GM12878 (cell line): ENCODE data around the gene CARF. TPM values are rescaled to one million over a fixed set of nuclear protein-coding genes. Genes with fewer than 3 reads are reported as not detected.

ENCODE experiments used
- ATAC-seq: fragments of 200-7000 bp; cut with Tn5 transposase; 3 replicates; pipeline ENCODE4 v1.9.1; 2020; ENCODE audit warnings: mild to moderate bottlenecking, moderate library complexity
- BruUV-seq: library from RNA; stranded (reverse); fragments of 400-500 nt; replicated peaks from 2 replicates; lab custom pipeline; 2021; lab: Mats Ljungman, UMichigan
- CTCF ChIA-PET: fragments of 300-600 bp; sonication (Branson Sonifier 250); formaldehyde crosslinking; extraction: SDS; loops from one replicate; lab custom pipeline; 2021; ENCODE audit warnings: inconsistent platforms; lab: Yijun Ruan, JAX
- POLR2A ChIA-PET: fragments of 350-600 bp; formaldehyde crosslinking; extraction: SDS; loops from one replicate; lab custom pipeline; 2021; ENCODE audit warnings: inconsistent platforms; lab: Charles Lee
- RAD21 ChIA-PET: fragments of 300-600 bp; sonication (Branson Sonifier 250); formaldehyde crosslinking; loops from one replicate; lab custom pipeline; 2023; ENCODE audit warnings: antibody characterized with exemption; ENCODE audit not compliant: unreplicated experiment; lab: Charles Lee
- SMC1A ChIA-PET: fragments of 300-600 bp; sonication (Branson Sonifier 250); formaldehyde crosslinking; loops from one replicate; lab custom pipeline; 2023; ENCODE audit not compliant: unreplicated experiment, uncharacterized antibody; lab: Charles Lee
- DNase-seq: peaks from one replicate; pipeline ENCODE4 v3.0.0-alpha.2; 2011; ENCODE audit warnings: low read depth, low spot score
- FAIRE-seq: peaks from 3 replicates; lab custom pipeline; 2011; peaks lifted over from hg19 to GRCh38; lab: Jason Lieb, UNC
- H2AFZ ChIP-seq: 2 replicates; pipeline ENCODE4 v1.6.0; 2011; ENCODE audit warnings: low read depth, low read length, control low read depth; ENCODE audit not compliant: control insufficient read depth
- H3K27ac ChIP-seq: 2 replicates; pipeline ENCODE4 v1.5.1; 2011; ENCODE audit warnings: control low read depth; ENCODE audit not compliant: control insufficient read depth, insufficient read depth
- H3K27me3 ChIP-seq, 2 experiments: replicated peaks in 1 of 2; 2 replicates each; pipeline versions ENCODE4 v1.6.0 to v1.6.1; 2011; ENCODE audit warnings: low read length in 1 of 2; ENCODE audit not compliant: control insufficient read depth in 2 of 2, insufficient read depth in 2 of 2
- H3K36me3 ChIP-seq, 2 experiments: 2 replicates each; pipeline ENCODE4 v1.5.1; 2011; ENCODE audit warnings: low read length in 1 of 2; ENCODE audit not compliant: control insufficient read depth in 2 of 2, insufficient read depth in 2 of 2
- H3K4me1 ChIP-seq: 2 replicates; pipeline ENCODE4 v1.6.1; 2011; ENCODE audit warnings: mild to moderate bottlenecking, low read length, moderate library complexity, mixed read lengths; ENCODE audit not compliant: control insufficient read depth, insufficient read depth
- H3K4me2 ChIP-seq: 2 replicates; pipeline ENCODE4 v1.6.0; 2011; ENCODE audit warnings: control low read depth; ENCODE audit not compliant: control insufficient read depth, insufficient read depth
- H3K4me3 ChIP-seq: fragments of 200-600 bp; sonication (generic); 2 replicates; pipeline ENCODE4 v1.5.1; 2016
- H3K79me2 ChIP-seq: 2 replicates; pipeline ENCODE4 v1.6.0; 2011; ENCODE audit warnings: low read length; ENCODE audit not compliant: control insufficient read depth, insufficient read depth
- H3K9ac ChIP-seq: 2 replicates; pipeline ENCODE4 v1.8.0; 2011; ENCODE audit warnings: low read length, control low read depth, mixed read lengths; ENCODE audit not compliant: control insufficient read depth, insufficient read depth
- H3K9me3 ChIP-seq: replicated peaks from 3 replicates; pipeline ENCODE4 v1.5.1; 2011; ENCODE audit warnings: mild to moderate bottlenecking, low read length; ENCODE audit not compliant: control insufficient read depth, insufficient read depth
- H4K20me1 ChIP-seq: 2 replicates; pipeline ENCODE4 v1.6.0; 2011; ENCODE audit not compliant: control insufficient read depth, insufficient read depth
- DPF2 ChIP-seq: fragments of 450-650 bp; IDR thresholded peaks from 2 replicates; pipeline ENCODE4 v1.6.1; 2017; ENCODE audit warnings: mild to moderate bottlenecking
- EZH2 ChIP-seq: IDR thresholded peaks from 2 replicates; pipeline ENCODE4 v1.6.1; 2012; ENCODE audit warnings: low read depth, mild to moderate bottlenecking, control low read depth, inconsistent platforms, low read length, borderline replicate concordance; ENCODE audit not compliant: control insufficient read depth
- GABPA ChIP-seq: IDR thresholded peaks from 2 replicates; pipeline ENCODE4 v1.6.1; 2014; ENCODE audit warnings: antibody characterized with exemption, low read depth, mild to moderate bottlenecking, inconsistent platforms
- HDGF ChIP-seq: fragments of 450-650 bp; IDR thresholded peaks from 2 replicates; pipeline ENCODE4 v1.6.1; 2016; ENCODE audit warnings: antibody characterized with exemption
- KDM1A ChIP-seq: fragments of 200-600 bp; sonication (generic); IDR thresholded peaks from 2 replicates; pipeline ENCODE4 v1.6.1; 2016; ENCODE audit warnings: borderline replicate concordance
- NRF1 ChIP-seq: conservative IDR thresholded peaks from 2 replicates; pipeline ENCODE4 v1.6.1; 2011; ENCODE audit warnings: mild to moderate bottlenecking, low read depth, low read length, improper control_type of control experiment
- SMC3 ChIP-seq: IDR thresholded peaks from 2 replicates; pipeline ENCODE4 v1.6.1; 2011; ENCODE audit warnings: low read length, improper control_type of control experiment, borderline replicate concordance
- YBX1 ChIP-seq: fragments of 450-650 bp; IDR thresholded peaks from 2 replicates; pipeline ENCODE4 v1.6.1; 2016; ENCODE audit warnings: antibody characterized with exemption
- ZNF207 ChIP-seq: fragments of 450-650 bp; IDR thresholded peaks from 2 replicates; pipeline ENCODE4 v1.6.1; 2014; ENCODE audit warnings: antibody characterized with exemption, mild to moderate bottlenecking, borderline replicate concordance
- ZSCAN29 ChIP-seq: fragments of 450-650 bp; IDR thresholded peaks from 2 replicates; pipeline ENCODE4 v1.6.1; 2017; ENCODE audit warnings: mild to moderate bottlenecking, moderate library complexity
- WGBS: methylation state at CpG from one replicate; pipeline ENCODE4 v1.1.6; 2016; ENCODE audit warnings: low lambda C conversion rate; ENCODE audit not compliant: insufficient replicate concordance, insufficient coverage; ENCODE audit errors: missing lambda C conversion rate; 5-methylcytosine and 5-hydroxymethylcytosine counted together
- in situ Hi-C: fragments of 300-500 bp; cut with MboI; formaldehyde crosslinking; loops from 9 replicates; pipeline ENCODE4 v1.14.3; 2018; ENCODE audit warnings: mixed read lengths
- intact Hi-C: fragments of 100-400 bp; cut with micrococcal nuclease; formaldehyde crosslinking; loops from one replicate; pipeline ENCODE4 v1.14.2; 2022; ENCODE audit not compliant: unreplicated experiment
- polyA plus RNA-seq, 11 experiments: library from polyadenylated mRNA; depleted of rRNA in 4 of 11; unstranded in 6 of 11; stranded (reverse) in 5 of 11; fragments of >200 nt; fragmentation: Nextera tagmentation in 4 of 11; fragmentation: Illumina TruSeq in 1 of 11; extraction: Ambion mirVana in 4 of 11; extraction: Trizol in 1 of 11; gene quantifications; 1 replicate in 1 of 11; 2 replicates in 10 of 11; pipeline versions ENCODE4 v1.2.1 to v1.2.3, GENCODE V29; 2011 to 2016; ENCODE audit warnings: inconsistent platforms in 2 of 11, missing spikeins in 2 of 11, low read depth in 1 of 11
- total RNA-seq, 4 experiments: library from RNA; depleted of rRNA in 3 of 4; stranded (reverse); fragments of >200 nt in 3 of 4; fragmentation: Illumina TruSeq in 1 of 4; extraction: Trizol in 1 of 4; gene quantifications; 2 replicates each; pipeline versions ENCODE4 v1.2.1 to v1.2.3, GENCODE V29; 2013 to 2021
- TF ChIP-seq, protein P1 (sequence below): fragments of 150-350 bp; IDR thresholded peaks from 2 replicates; pipeline ENCODE4 v1.6.1; 2014; ENCODE audit warnings: mild to moderate bottlenecking, low read depth, low read length
- TF ChIP-seq, protein P2 (sequence below): fragments of 450-650 bp; IDR thresholded peaks from 2 replicates; pipeline ENCODE4 v1.6.1; 2017; ENCODE audit warnings: borderline replicate concordance
- TF ChIP-seq, protein P3 (sequence below): fragments of 450-650 bp; formaldehyde crosslinking; IDR thresholded peaks from 2 replicates; pipeline ENCODE4 v1.4.0; 2020; ENCODE audit warnings: mild to moderate bottlenecking, moderate library complexity

Gene CARF
- total and polyA plus RNA-seq, 10 of the 15 experiments (the other 5 are each of a cell fraction or from before 2014, with no cell fraction given): 1.8 to 11.5 (median 6.9) TPM

DNA sequence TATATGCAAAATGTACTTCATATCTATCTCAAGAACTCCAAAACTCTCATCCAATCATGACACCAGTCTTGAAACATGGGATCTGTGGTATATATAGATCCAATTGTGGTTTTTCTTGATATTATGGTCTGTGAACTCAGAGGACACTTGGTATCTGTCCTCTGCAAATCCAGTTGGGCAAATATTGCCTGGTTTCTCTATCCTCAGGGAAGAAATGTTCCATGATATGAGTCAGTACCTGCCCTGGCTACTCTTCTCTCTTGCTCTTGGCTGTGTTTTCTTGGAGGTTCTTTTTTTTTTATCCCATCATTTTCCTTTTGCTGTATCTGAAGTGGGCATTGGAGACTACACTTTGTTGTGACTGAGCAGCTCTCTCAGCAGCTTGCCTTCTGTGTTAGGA, 113.5 kb downstream of the CARF start:
- H3K9me3 ChIP-seq: no peaks in the 10 kb centered on the region; the same call in 2 of the 3 replicates
- H3K79me2 ChIP-seq: peaks cover 1% of the 10 kb centered on the region; the same call in 1 of the 2 replicates
- H3K4me2 ChIP-seq: no peak overlapping the region
- no peaks in the 10 kb centered on the region for H3K36me3 ChIP-seq
- no peak overlapping the region for H3K9ac ChIP-seq
- ChIA-PET RAD21 (no interaction called here), POLR2A (interaction anchor here (0.9 kb wide), 1 partner anchor 8 kb away, joined by 3 read pairs; no protein-coding TSS in a partner anchor), CTCF (no interaction called here), SMC1A (no interaction called here)
- TF ChIP-seq DPF2: no peak
- TF ChIP-seq EZH2: no peak
- TF ChIP-seq KDM1A: no peak
- TF ChIP-seq, protein P1, sequence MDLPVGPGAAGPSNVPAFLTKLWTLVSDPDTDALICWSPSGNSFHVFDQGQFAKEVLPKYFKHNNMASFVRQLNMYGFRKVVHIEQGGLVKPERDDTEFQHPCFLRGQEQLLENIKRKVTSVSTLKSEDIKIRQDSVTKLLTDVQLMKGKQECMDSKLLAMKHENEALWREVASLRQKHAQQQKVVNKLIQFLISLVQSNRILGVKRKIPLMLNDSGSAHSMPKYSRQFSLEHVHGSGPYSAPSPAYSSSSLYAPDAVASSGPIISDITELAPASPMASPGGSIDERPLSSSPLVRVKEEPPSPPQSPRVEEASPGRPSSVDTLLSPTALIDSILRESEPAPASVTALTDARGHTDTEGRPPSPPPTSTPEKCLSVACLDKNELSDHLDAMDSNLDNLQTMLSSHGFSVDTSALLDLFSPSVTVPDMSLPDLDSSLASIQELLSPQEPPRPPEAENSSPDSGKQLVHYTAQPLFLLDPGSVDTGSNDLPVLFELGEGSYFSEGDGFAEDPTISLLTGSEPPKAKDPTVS: no peak
- no peak for TF ChIP-seq ZNF207
- no peak for TF ChIP-seq SMC3
- peak; percentile 40 for ATAC-seq
- no peaks in the 10 kb centered on the region for H4K20me1 ChIP-seq
- in situ Hi-C loops: no loop called here
- no peak overlapping the region for H2AFZ ChIP-seq
- DNase-seq: no peak
- H3K4me3 ChIP-seq: no peak overlapping the region
- no peak overlapping the region for H3K27ac ChIP-seq
- no TSS peak for BruUV-seq
- no peak for FAIRE-seq
- H3K27me3 ChIP-seq: no peaks in the 10 kb centered on the region
- H3K4me1 ChIP-seq: peaks cover 8% of the 10 kb centered on the region
- intact Hi-C loops: no loop called here

DNA sequence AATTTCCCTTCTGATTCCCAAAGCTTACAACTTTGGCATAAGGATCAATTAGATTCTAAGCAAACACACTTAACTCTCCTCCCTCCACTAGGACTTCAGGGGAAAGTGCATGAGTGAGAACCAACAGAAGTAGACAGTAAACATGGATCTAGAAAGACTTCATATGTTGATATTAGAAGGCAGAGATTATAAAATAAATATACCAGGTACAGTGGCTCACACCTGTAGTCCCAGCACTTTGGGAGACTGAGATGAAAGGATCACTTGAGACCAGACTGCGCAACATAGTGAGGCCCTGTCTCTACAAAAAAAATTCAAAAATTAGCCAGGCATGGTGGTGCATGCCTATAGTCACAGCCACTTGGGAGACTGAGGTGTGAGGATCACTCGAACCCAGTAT, 118.5 kb downstream of the CARF start:
- FAIRE-seq (no peak), DNase-seq (no peak), ATAC-seq (no peak)
- no peak overlapping the region for H2AFZ ChIP-seq
- intact Hi-C loops: no loop called here
- CTCF ChIA-PET: no interaction called here
- no peaks in the 10 kb centered on the region for H3K27me3 ChIP-seq
- no peaks in the 10 kb centered on the region for H3K4me1 ChIP-seq
- RAD21 ChIA-PET: no interaction called here
- BruUV-seq: no TSS peak
- H3K9me3 ChIP-seq: no peaks in the 10 kb centered on the region; the same call in 2 of the 3 replicates
- H3K4me2 ChIP-seq: no peak overlapping the region
- no peak overlapping the region for H3K4me3 ChIP-seq
- 97% methylated on average over 2 of the region's 2 CpGs for WGBS
- POLR2A ChIA-PET: interaction anchor here (1.1 kb wide), 1 partner anchor 15 kb away, joined by 4 read pairs; no protein-coding TSS in a partner anchor
- H3K36me3 ChIP-seq: no peaks in the 10 kb centered on the region
- in situ Hi-C loops: no loop called here
- H3K27ac ChIP-seq: no peak overlapping the region
- H3K79me2 ChIP-seq: no peaks in the 10 kb centered on the region
- H4K20me1 ChIP-seq: no peaks in the 10 kb centered on the region
- no peak overlapping the region for H3K9ac ChIP-seq
- SMC1A ChIA-PET: interaction anchor here (0.7 kb wide), 1 partner anchor 21 kb away, joined by 3 read pairs; no protein-coding TSS in a partner anchor
- TF ChIP-seq GABPA: no peak
- TF ChIP-seq HDGF: no peak
- no peak for TF ChIP-seq ZSCAN29
- TF ChIP-seq, protein P2, sequence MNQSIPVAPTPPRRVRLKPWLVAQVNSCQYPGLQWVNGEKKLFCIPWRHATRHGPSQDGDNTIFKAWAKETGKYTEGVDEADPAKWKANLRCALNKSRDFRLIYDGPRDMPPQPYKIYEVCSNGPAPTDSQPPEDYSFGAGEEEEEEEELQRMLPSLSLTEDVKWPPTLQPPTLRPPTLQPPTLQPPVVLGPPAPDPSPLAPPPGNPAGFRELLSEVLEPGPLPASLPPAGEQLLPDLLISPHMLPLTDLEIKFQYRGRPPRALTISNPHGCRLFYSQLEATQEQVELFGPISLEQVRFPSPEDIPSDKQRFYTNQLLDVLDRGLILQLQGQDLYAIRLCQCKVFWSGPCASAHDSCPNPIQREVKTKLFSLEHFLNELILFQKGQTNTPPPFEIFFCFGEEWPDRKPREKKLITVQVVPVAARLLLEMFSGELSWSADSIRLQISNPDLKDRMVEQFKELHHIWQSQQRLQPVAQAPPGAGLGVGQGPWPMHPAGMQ: no peak
- TF ChIP-seq NRF1: no peak
- no peak for TF ChIP-seq YBX1
- TF ChIP-seq, protein P3, sequence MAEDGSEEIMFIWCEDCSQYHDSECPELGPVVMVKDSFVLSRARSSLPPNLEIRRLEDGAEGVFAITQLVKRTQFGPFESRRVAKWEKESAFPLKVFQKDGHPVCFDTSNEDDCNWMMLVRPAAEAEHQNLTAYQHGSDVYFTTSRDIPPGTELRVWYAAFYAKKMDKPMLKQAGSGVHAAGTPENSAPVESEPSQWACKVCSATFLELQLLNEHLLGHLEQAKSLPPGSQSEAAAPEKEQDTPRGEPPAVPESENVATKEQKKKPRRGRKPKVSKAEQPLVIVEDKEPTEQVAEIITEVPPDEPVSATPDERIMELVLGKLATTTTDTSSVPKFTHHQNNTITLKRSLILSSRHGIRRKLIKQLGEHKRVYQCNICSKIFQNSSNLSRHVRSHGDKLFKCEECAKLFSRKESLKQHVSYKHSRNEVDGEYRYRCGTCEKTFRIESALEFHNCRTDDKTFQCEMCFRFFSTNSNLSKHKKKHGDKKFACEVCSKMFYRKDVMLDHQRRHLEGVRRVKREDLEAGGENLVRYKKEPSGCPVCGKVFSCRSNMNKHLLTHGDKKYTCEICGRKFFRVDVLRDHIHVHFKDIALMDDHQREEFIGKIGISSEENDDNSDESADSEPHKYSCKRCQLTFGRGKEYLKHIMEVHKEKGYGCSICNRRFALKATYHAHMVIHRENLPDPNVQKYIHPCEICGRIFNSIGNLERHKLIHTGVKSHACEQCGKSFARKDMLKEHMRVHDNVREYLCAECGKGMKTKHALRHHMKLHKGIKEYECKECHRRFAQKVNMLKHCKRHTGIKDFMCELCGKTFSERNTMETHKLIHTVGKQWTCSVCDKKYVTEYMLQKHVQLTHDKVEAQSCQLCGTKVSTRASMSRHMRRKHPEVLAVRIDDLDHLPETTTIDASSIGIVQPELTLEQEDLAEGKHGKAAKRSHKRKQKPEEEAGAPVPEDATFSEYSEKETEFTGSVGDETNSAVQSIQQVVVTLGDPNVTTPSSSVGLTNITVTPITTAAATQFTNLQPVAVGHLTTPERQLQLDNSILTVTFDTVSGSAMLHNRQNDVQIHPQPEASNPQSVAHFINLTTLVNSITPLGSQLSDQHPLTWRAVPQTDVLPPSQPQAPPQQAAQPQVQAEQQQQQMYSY: no peak
